Activated B cell treated with CpG ODN at 0.5 μM for 24 hours (primary cell): ENCODE data around the gene RECQL5. TPM values are rescaled to one million over a fixed set of nuclear protein-coding genes. Genes with fewer than 3 reads are reported as not detected.

Experiments
- ATAC-seq: fragments of 200-7000 bp; cut with Tn5 transposase; one replicate; pipeline ENCODE4 v1.10.0; 2021; ENCODE audit warnings: low read depth, mild to moderate bottlenecking, moderate library complexity
- CTCF ChIA-PET: fragments of 350-600 bp; sonication (Branson Sonifier 250); formaldehyde crosslinking; loops from one replicate; lab custom pipeline; 2021; ENCODE audit warnings: antibody characterized with exemption; lab: Charles Lee
- POLR2A ChIA-PET: fragments of 350-600 bp; sonication (Branson Sonifier 250); formaldehyde crosslinking; loops from one replicate; lab custom pipeline; 2021; ENCODE audit warnings: antibody characterized with exemption; lab: Charles Lee
- DNase-seq: peaks from one replicate; pipeline ENCODE4 v3.0.0; 2022
- H3K27ac Mint-ChIP-seq: one replicate; pipeline ENCODE4 v1.8.0; 2020; ENCODE audit warnings: mixed read lengths
- H3K27me3 Mint-ChIP-seq: one replicate; pipeline ENCODE4 v1.8.0; 2021; ENCODE audit warnings: mixed read lengths
- H3K36me3 Mint-ChIP-seq: one replicate; pipeline ENCODE4 v1.8.0; 2021; ENCODE audit warnings: low read depth, mixed read lengths
- H3K4me1 Mint-ChIP-seq: one replicate; pipeline ENCODE4 v1.8.0; 2021; ENCODE audit warnings: mixed read lengths
- H3K4me3 Mint-ChIP-seq: one replicate; pipeline ENCODE4 v1.8.0; 2020; ENCODE audit warnings: mild to moderate bottlenecking, mixed read lengths
- H3K9me3 Mint-ChIP-seq: one replicate; pipeline ENCODE4 v1.8.0; 2020; ENCODE audit warnings: mixed read lengths
- intact Hi-C: fragments of 100-400 bp; cut with micrococcal nuclease; formaldehyde crosslinking; loops from one replicate; pipeline ENCODE4 v1.15.1; 2024
- total RNA-seq: library from RNA; stranded (reverse); gene quantifications from 2 replicates; pipeline ENCODE4 v1.2.3, GENCODE V29; 2022
- TF ChIP-seq, protein P1 (sequence below): fragments of 200-600 bp; IDR thresholded peaks from one replicate; pipeline ENCODE4 v1.8.0; 2022; ENCODE audit warnings: antibody characterized with exemption, mild to moderate bottlenecking

RECQL5 gene
- total RNA-seq, 1 donor from 2014 or later: 65.4 TPM

DNA sequence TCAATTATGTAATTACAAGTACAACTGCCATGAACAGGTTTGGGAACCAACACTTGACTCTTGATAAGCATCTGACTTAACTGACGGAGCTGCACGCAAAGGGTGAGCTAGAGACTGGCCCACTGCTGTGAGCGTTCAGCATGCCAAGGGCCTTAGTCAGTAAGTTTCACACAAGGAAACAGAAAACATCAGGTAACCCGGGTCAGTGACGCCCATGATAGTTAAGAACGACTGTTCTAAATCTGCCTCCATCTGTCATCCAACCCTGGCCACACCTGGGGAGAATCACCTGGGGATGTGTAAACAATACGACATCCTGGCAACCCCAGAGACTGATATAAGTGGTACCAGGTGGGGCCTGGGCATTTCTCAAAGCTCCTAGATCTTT is 21.5 kb downstream of the RECQL5 start:
- no peak for DNase-seq
- POLR2A ChIA-PET: interaction anchor here (0.6 to 2.4 kb wide), 5 partner anchors 12 to 43 kb away, joined by 4 to 10 read pairs (median 7); partner anchors contain the start of genes RECQL5, SAP30BP and SMIM5
- no peak for ATAC-seq
- Mint-ChIP-seq H3K4me3 (no peak overlapping the region), H3K27ac (peak overlapping the region; percentile 84), H3K4me1 (peaks cover 15% of the 10 kb centered on the region), H3K27me3 (no peaks in the 10 kb centered on the region), H3K9me3 (no peaks in the 10 kb centered on the region), H3K36me3 (peaks cover 34% of the 10 kb centered on the region)
- intact Hi-C loops: no loop called here
- CTCF ChIA-PET: interaction anchor here (0.7 to 4.5 kb wide), 9 partner anchors 9 to 105 kb away, joined by 3 to 34 read pairs (median 3); partner anchors contain the start of gene SMIM5
- TF ChIP-seq, protein P1, sequence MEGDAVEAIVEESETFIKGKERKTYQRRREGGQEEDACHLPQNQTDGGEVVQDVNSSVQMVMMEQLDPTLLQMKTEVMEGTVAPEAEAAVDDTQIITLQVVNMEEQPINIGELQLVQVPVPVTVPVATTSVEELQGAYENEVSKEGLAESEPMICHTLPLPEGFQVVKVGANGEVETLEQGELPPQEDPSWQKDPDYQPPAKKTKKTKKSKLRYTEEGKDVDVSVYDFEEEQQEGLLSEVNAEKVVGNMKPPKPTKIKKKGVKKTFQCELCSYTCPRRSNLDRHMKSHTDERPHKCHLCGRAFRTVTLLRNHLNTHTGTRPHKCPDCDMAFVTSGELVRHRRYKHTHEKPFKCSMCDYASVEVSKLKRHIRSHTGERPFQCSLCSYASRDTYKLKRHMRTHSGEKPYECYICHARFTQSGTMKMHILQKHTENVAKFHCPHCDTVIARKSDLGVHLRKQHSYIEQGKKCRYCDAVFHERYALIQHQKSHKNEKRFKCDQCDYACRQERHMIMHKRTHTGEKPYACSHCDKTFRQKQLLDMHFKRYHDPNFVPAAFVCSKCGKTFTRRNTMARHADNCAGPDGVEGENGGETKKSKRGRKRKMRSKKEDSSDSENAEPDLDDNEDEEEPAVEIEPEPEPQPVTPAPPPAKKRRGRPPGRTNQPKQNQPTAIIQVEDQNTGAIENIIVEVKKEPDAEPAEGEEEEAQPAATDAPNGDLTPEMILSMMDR: no peak

GRCh38 chr17:75643643-75644017 is 23.3 kb downstream of the RECQL5 start:
- CTCF ChIA-PET: interaction anchor here (4.5 kb wide), 1 partner anchor 10 kb away, joined by 34 read pairs; the partner anchor contains the start of gene SMIM5
- POLR2A ChIA-PET: interaction anchor here (0.6 kb wide), 1 partner anchor 66 kb away, joined by 6 read pairs; no protein-coding TSS in a partner anchor
- Mint-ChIP-seq H3K27me3 (no peaks in the 10 kb centered on the region), H3K9me3 (no peaks in the 10 kb centered on the region), H3K4me1 (peaks cover 15% of the 10 kb centered on the region), H3K27ac (no peak overlapping the region), H3K4me3 (no peak overlapping the region), H3K36me3 (peaks cover 16% of the 10 kb centered on the region)
- intact Hi-C loops: no loop called here
- DNase-seq (no peak), ATAC-seq (no peak)
- TF ChIP-seq, protein P1: no peak

DNA sequence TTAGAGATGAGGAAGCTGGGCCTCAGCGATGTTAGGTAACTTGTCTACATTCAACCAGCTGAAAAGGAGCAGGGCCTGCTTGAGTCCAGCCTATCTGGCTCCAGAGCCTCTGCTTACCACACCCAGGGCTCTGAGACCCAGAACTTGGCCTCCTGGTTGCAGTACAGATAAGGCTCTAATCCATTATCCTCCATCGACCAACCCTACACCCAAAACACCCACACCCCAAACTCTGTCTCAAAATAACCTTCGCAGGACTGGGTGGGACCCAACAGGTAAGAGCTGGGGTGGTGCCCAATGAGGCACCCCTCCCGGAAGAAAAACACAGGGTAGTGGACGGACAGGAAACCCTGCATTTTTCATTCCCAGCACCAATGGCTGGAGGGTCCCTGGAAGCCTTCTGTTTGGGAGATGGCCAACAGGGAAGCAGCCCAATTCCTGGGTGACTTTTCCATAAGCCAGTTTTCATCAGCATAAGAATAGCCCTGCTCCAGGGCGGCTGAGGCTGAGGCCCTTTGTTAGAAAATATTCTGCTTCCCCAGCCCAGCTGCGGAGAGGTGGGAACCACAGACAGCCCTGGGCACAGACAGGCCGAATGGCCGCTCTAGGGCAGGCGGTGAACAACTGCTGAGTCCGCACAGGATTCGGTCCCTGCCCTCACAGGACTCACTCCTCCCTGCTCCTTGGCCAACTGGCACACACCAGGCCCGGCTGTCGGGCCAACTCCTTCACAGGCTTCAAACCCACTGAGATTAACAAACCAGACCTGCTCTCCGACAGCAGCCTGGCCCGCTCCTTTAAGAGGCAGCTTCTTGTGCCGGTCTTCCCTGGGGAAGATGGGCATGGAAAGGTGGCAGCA is 23.9 kb downstream of the RECQL5 start:
- H3K27ac Mint-ChIP-seq: no peak overlapping the region
- no peak overlapping the region for H3K4me3 Mint-ChIP-seq
- TF ChIP-seq, protein P1: no peak
- ATAC-seq (no peak), DNase-seq (no peak)
- H3K4me1 Mint-ChIP-seq: peaks cover 15% of the 10 kb centered on the region
- H3K9me3 Mint-ChIP-seq: no peaks in the 10 kb centered on the region
- POLR2A ChIA-PET: interaction anchor here (0.5 kb wide), 1 partner anchor 19 kb away, joined by 4 read pairs; no protein-coding TSS in a partner anchor
- peaks cover 14% of the 10 kb centered on the region for H3K36me3 Mint-ChIP-seq
- H3K27me3 Mint-ChIP-seq: no peaks in the 10 kb centered on the region
- CTCF ChIA-PET: interaction anchor here (1.3 to 2.3 kb wide), 2 partner anchors 10 to 111 kb away, joined by 3 to 13 read pairs; partner anchors contain the start of gene SMIM5
- intact Hi-C loops: no loop called here

- peaks cover 7% of the 10 kb centered on the region for H3K36me3 Mint-ChIP-seq
- CTCF ChIA-PET: interaction anchor here (1.1 to 2.3 kb wide), 3 partner anchors 9 to 111 kb away, joined by 3 to 13 read pairs (median 4); partner anchors contain the start of gene SMIM5
- no peak overlapping the region for H3K4me3 Mint-ChIP-seq
- intact Hi-C loops: no loop called here
- POLR2A ChIA-PET: interaction anchor here (0.5 kb wide), 2 partner anchors 20 to 54 kb away, joined by 4 read pairs; no protein-coding TSS in a partner anchor
- no peak for ATAC-seq
- H3K9me3 Mint-ChIP-seq: no peaks in the 10 kb centered on the region
- TF ChIP-seq, protein P1: no peak
- no peaks in the 10 kb centered on the region for H3K27me3 Mint-ChIP-seq
- H3K4me1 Mint-ChIP-seq: peaks cover 15% of the 10 kb centered on the region
- DNase-seq: no peak
- no peak overlapping the region for H3K27ac Mint-ChIP-seq
These were observed 24.7 kb downstream of the RECQL5 start for GRCh38 chr17:75642182-75642783.
